ENCODE measurements around the gene THSD7B.

The THSD7B gene

GRCh38 chr2:137133225-137133624 is 367.9 kb downstream of the THSD7B start:
- Histone ChIP-seq H3K36me3 (ENCODE audit: control insufficient read depth, insufficient read depth, low read length) (no peaks in the 10 kb centered on the region), H3K4me1 (ENCODE audit: control insufficient read depth, insufficient read depth, low read length) (peaks cover 6% of the 10 kb centered on the region), H3K27ac (ENCODE audit: low read depth, low read length) (no peak overlapping the region), H3K4me3 (ENCODE audit: low read depth, low read length) (no peak overlapping the region), H3K27me3 (ENCODE audit: control insufficient read depth, insufficient read depth, low read length) (no peaks in the 10 kb centered on the region), H3K9me3 (ENCODE audit: control insufficient read depth, insufficient read depth, low read length) (no peaks in the 10 kb centered on the region), H3K9ac (ENCODE audit: low read depth, low read length) (no peak overlapping the region)

GRCh38 chr2:137138263-137138662 is 372.9 kb downstream of the THSD7B start:
- no peaks in the 10 kb centered on the region for H3K36me3 ChIP-seq (ENCODE audit: control insufficient read depth, insufficient read depth, low read length)

GRCh38 chr2:137151731-137152130 is 386.4 kb downstream of the THSD7B start:
- no peaks in the 10 kb centered on the region for H3K4me1 ChIP-seq (ENCODE audit: control insufficient read depth, insufficient read depth, low read length)
- H3K36me3 ChIP-seq (ENCODE audit: control insufficient read depth, insufficient read depth, low read length), result no peaks in the 10 kb centered on the region
- no peak overlapping the region for H3K27ac ChIP-seq (ENCODE audit: low read depth, low read length)
- no peaks in the 10 kb centered on the region for H3K9me3 ChIP-seq (ENCODE audit: control insufficient read depth, insufficient read depth, low read length)
- no peak overlapping the region for H3K4me3 ChIP-seq (ENCODE audit: low read depth, low read length)
- no peaks in the 10 kb centered on the region for H3K27me3 ChIP-seq (ENCODE audit: control insufficient read depth, insufficient read depth, low read length)
- H3K9ac ChIP-seq (ENCODE audit: low read depth, low read length), result no peak overlapping the region

More at GRCh38 chr2:137138263-137138662, 372.9 kb downstream of the THSD7B start:
- Histone ChIP-seq H3K9me3 (ENCODE audit: control insufficient read depth, insufficient read depth, low read length) (no peaks in the 10 kb centered on the region), H3K9ac (ENCODE audit: low read depth, low read length) (no peak overlapping the region), H3K4me3 (ENCODE audit: low read depth, low read length) (no peak overlapping the region), H3K27ac (ENCODE audit: low read depth, low read length) (no peak overlapping the region), H3K4me1 (ENCODE audit: control insufficient read depth, insufficient read depth, low read length) (peaks cover 1% of the 10 kb centered on the region), H3K27me3 (ENCODE audit: control insufficient read depth, insufficient read depth, low read length) (no peaks in the 10 kb centered on the region)

GRCh38 chr2:137154946-137155345 is 389.6 kb downstream of the THSD7B start:
- no peak overlapping the region for H3K27ac ChIP-seq (ENCODE audit: low read depth, low read length)

GRCh38 chr2:137155356-137156104 is 390.2 kb downstream of the THSD7B start:
- Histone ChIP-seq H3K27ac (ENCODE audit: low read depth, low read length) (no peak overlapping the region), H3K9me3 (ENCODE audit: control insufficient read depth, insufficient read depth, low read length) (no peaks in the 10 kb centered on the region), H3K27me3 (ENCODE audit: control insufficient read depth, insufficient read depth, low read length) (no peaks in the 10 kb centered on the region), H3K9ac (ENCODE audit: low read depth, low read length) (no peak overlapping the region), H3K4me3 (ENCODE audit: low read depth, low read length) (no peak overlapping the region), H3K4me1 (ENCODE audit: control insufficient read depth, insufficient read depth, low read length) (no peaks in the 10 kb centered on the region), H3K36me3 (ENCODE audit: control insufficient read depth, insufficient read depth, low read length) (no peaks in the 10 kb centered on the region)

More at GRCh38 chr2:137154946-137155345, 389.6 kb downstream of the THSD7B start:
- Histone ChIP-seq H3K4me1 (ENCODE audit: control insufficient read depth, insufficient read depth, low read length) (no peaks in the 10 kb centered on the region), H3K9me3 (ENCODE audit: control insufficient read depth, insufficient read depth, low read length) (no peaks in the 10 kb centered on the region), H3K4me3 (ENCODE audit: low read depth, low read length) (no peak overlapping the region), H3K9ac (ENCODE audit: low read depth, low read length) (no peak overlapping the region), H3K27me3 (ENCODE audit: control insufficient read depth, insufficient read depth, low read length) (no peaks in the 10 kb centered on the region), H3K36me3 (ENCODE audit: control insufficient read depth, insufficient read depth, low read length) (no peaks in the 10 kb centered on the region)

- H3K36me3 ChIP-seq (ENCODE audit: control insufficient read depth, insufficient read depth, low read length), result no peaks in the 10 kb centered on the region
- no peak overlapping the region for H3K27ac ChIP-seq (ENCODE audit: low read depth, low read length)
- no peaks in the 10 kb centered on the region for H3K9me3 ChIP-seq (ENCODE audit: control insufficient read depth, insufficient read depth, low read length)
- H3K4me3 ChIP-seq (ENCODE audit: low read depth, low read length), result no peak overlapping the region
- no peaks in the 10 kb centered on the region for H3K4me1 ChIP-seq (ENCODE audit: control insufficient read depth, insufficient read depth, low read length)
- H3K27me3 ChIP-seq (ENCODE audit: control insufficient read depth, insufficient read depth, low read length), result no peaks in the 10 kb centered on the region
- no peak overlapping the region for H3K9ac ChIP-seq (ENCODE audit: low read depth, low read length)
Observed at GRCh38 chr2:137156221-137156844, 391.0 kb downstream of the THSD7B start.

GRCh38 chr2:137157851-137158250 is 392.5 kb downstream of the THSD7B start:
- Histone ChIP-seq H3K27ac (ENCODE audit: low read depth, low read length) (no peak overlapping the region), H3K36me3 (ENCODE audit: control insufficient read depth, insufficient read depth, low read length) (no peaks in the 10 kb centered on the region), H3K27me3 (ENCODE audit: control insufficient read depth, insufficient read depth, low read length) (no peaks in the 10 kb centered on the region), H3K4me3 (ENCODE audit: low read depth, low read length) (no peak overlapping the region), H3K9me3 (ENCODE audit: control insufficient read depth, insufficient read depth, low read length) (no peaks in the 10 kb centered on the region), H3K4me1 (ENCODE audit: control insufficient read depth, insufficient read depth, low read length) (no peaks in the 10 kb centered on the region), H3K9ac (ENCODE audit: low read depth, low read length) (no peak overlapping the region)

- Histone ChIP-seq H3K36me3 (ENCODE audit: control insufficient read depth, insufficient read depth, low read length) (no peaks in the 10 kb centered on the region), H3K4me3 (ENCODE audit: low read depth, low read length) (no peak overlapping the region), H3K27ac (ENCODE audit: low read depth, low read length) (no peak overlapping the region), H3K9me3 (ENCODE audit: control insufficient read depth, insufficient read depth, low read length) (no peaks in the 10 kb centered on the region), H3K4me1 (ENCODE audit: control insufficient read depth, insufficient read depth, low read length) (no peaks in the 10 kb centered on the region), H3K9ac (ENCODE audit: low read depth, low read length) (no peak overlapping the region), H3K27me3 (ENCODE audit: control insufficient read depth, insufficient read depth, low read length) (no peaks in the 10 kb centered on the region)
Observed at GRCh38 chr2:137161250-137161649, 395.9 kb downstream of the THSD7B start.

GRCh38 chr2:137165968-137166367 is 400.6 kb downstream of the THSD7B start:
- H3K4me3 ChIP-seq (ENCODE audit: low read depth, low read length), result no peak overlapping the region
- no peaks in the 10 kb centered on the region for H3K4me1 ChIP-seq (ENCODE audit: control insufficient read depth, insufficient read depth, low read length)
- H3K27ac ChIP-seq (ENCODE audit: low read depth, low read length), result no peak overlapping the region
- no peaks in the 10 kb centered on the region for H3K9me3 ChIP-seq (ENCODE audit: control insufficient read depth, insufficient read depth, low read length)
- H3K36me3 ChIP-seq (ENCODE audit: control insufficient read depth, insufficient read depth, low read length), result no peaks in the 10 kb centered on the region
- no peak overlapping the region for H3K9ac ChIP-seq (ENCODE audit: low read depth, low read length)
- H3K27me3 ChIP-seq (ENCODE audit: control insufficient read depth, insufficient read depth, low read length), result no peaks in the 10 kb centered on the region

- Histone ChIP-seq H3K9ac (ENCODE audit: low read depth, low read length) (no peak overlapping the region), H3K4me1 (ENCODE audit: control insufficient read depth, insufficient read depth, low read length) (no peaks in the 10 kb centered on the region), H3K27me3 (ENCODE audit: control insufficient read depth, insufficient read depth, low read length) (no peaks in the 10 kb centered on the region), H3K27ac (ENCODE audit: low read depth, low read length) (no peak overlapping the region), H3K36me3 (ENCODE audit: control insufficient read depth, insufficient read depth, low read length) (no peaks in the 10 kb centered on the region), H3K4me3 (ENCODE audit: low read depth, low read length) (no peak overlapping the region), H3K9me3 (ENCODE audit: control insufficient read depth, insufficient read depth, low read length) (no peaks in the 10 kb centered on the region)
Observed at GRCh38 chr2:137167651-137168050, 402.3 kb downstream of the THSD7B start.

- Histone ChIP-seq H3K4me3 (ENCODE audit: low read depth, low read length) (no peak overlapping the region), H3K4me1 (ENCODE audit: control insufficient read depth, insufficient read depth, low read length) (no peaks in the 10 kb centered on the region), H3K9ac (ENCODE audit: low read depth, low read length) (no peak overlapping the region), H3K27ac (ENCODE audit: low read depth, low read length) (no peak overlapping the region), H3K9me3 (ENCODE audit: control insufficient read depth, insufficient read depth, low read length) (no peaks in the 10 kb centered on the region), H3K36me3 (ENCODE audit: control insufficient read depth, insufficient read depth, low read length) (no peaks in the 10 kb centered on the region), H3K27me3 (ENCODE audit: control insufficient read depth, insufficient read depth, low read length) (no peaks in the 10 kb centered on the region)
Observed at GRCh38 chr2:137168552-137168951, 403.2 kb downstream of the THSD7B start.
